Stimulated activated CD8-positive, alpha-beta memory T cell treated with anti-CD3 and anti-CD28 coated beads, Interleukin-12 subunit alpha, Interleukin-12 subunit beta, amount 100 ng/mL, for 24 hours (primary cell): ENCODE results near the gene TAF10.

Source experiments
- DNase-seq: peaks from one replicate; pipeline ENCODE4 v3.0.0-alpha.2; 2020; ENCODE audit errors: extremely low read depth

TAF10 gene

GRCh38 chr11:6583584-6583983, 28.4 kb downstream of the TAF10 start:
- DNase-seq: no peak

DNA sequence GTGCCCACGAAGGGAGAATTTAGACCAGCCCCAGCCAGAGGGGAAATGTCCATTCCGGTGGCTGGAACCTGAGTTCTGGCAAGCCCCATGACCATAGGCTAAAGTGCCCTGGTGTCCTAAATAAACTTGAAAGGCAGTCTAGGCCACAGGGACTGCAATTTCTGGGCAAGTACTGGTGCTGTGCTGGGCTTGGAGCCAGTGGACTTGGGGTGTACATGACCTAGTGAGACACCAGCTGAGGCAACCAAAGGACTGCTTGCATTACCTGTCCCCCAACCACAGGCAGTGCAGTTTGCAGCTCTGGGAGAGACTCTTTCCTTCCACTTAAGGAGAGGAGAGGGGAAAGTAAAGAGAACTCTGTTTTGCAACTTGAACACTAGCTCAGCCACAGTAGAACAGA, 32.3 kb downstream of the TAF10 start:
- no peak for DNase-seq

GRCh38 chr11:6578134-6578533, 33.9 kb downstream of the TAF10 start:
- DNase-seq: no peak

- DNase-seq: no peak
Observed at GRCh38 chr11:6576471-6577373, 35.3 kb downstream of the TAF10 start.

GRCh38 chr11:6574816-6575715, 37.0 kb downstream of the TAF10 start:
- no peak for DNase-seq

DNA sequence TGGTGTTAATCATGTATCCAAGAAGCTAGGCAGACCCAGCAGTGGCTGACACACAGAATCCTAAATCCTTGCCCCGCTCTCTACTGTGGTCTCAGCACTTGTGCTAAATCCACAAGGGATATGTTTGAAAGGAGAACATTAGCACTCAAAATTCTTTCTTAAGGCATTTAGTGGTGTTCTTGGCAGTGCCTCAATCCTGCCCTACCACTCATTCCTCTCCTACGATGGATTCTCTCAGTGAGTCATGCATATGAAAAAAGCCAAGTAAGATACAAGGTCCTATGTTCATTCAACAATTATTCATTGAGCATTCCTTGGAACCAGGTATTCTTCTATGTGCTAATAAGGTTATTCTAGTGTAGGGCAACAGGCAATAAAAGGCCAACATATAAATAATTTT, 39.8 kb downstream of the TAF10 start:
- no peak for DNase-seq

GRCh38 chr11:6571434-6572008, 40.5 kb downstream of the TAF10 start:
- DNase-seq: no peak

DNA sequence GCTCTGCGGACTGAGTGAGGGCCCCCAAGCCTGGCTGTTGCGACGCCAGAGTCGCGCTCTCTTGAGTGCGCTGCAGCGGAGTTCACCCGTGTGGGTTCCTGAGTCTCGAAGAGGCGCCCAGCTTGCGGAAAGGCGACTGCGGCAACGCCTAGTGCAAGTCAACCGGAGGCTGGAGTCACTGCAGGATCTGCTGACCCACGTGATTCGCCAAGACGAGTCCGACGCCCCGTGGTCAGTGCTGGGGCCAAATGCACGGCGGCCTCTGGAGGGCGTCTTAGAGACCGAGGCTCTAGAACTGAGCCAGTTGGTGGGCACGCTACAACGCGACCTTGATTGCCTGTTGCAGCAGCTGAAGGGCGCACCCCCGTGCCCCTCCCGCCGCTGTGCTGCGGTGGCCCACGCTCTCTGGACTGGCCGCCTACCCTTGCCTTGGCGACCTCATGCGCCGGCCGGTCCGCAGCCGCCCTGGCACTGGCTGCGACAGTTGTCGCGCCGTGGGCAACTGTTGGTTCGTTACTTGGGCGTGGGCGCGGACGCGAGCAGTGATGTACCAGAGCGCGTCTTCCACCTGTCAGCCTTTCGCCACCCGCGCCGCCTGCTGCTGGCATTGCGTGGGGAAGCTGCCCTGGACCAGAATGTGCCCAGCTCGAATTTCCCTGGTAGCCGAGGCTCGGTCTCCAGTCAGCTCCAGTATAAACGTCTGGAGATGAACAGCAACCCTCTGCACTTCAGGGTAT, 41.2 kb downstream of the TAF10 start:
- no peak for DNase-seq

- DNase-seq: no peak
Observed at GRCh38 chr11:6569706-6570105, 42.3 kb downstream of the TAF10 start.

- no peak for DNase-seq
Observed at GRCh38 chr11:6568191-6568918, 43.7 kb downstream of the TAF10 start.

DNA sequence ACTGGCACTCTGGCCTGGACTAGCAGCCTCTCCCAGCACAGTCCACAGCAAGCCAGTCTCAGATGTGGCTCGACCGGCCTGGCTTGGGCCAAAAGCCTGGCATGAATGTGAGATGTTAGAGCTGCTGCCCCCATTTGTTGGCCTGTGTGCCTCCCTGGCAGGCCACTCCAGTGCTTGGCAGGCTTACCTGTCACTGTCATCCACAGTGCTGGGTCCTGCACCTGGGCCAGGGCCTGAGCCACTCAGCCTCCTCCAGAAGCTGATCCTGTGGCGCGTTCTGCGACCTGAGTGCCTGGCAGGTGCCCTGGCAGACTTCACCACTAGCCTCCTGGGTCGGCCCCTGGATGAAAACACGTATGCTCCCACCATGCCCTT, 44.7 kb downstream of the TAF10 start:
- DNase-seq: no peak

GRCh38 chr11:6566704-6567370, 45.2 kb downstream of the TAF10 start:
- no peak for DNase-seq

DNA sequence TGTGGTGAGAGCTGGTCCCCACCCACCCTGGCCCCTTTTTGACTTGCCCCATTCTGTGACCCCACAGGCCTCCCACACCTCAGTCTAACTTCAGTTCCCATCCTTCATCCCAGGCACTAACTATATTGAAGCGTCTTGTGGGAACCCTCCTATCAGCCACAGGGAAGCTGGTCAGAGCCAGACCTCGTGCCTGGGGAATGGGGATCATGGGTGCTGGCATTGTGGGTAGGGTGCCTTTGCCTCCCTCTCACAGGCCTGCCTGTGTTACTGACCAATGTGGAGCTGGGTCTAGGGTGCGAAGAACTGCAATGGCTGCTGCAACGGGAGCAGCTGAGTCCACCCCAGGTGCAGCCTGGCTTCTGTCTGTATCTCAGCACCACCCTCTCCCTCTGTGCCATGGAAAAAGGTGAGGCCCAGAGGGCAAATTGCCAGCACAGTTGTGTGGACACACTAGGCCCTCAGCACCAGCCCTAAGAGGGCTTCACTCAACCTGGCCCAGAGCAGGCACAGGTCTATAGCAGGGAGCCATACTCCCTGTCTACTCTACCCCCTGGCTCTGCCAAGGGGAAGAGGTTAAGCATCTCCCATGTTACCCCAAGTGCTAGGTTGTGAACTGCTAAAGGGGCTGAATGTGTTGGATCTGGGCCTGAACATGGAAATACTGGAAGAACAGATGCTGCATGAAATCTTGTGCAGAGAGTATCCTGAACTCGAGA, 45.9 kb downstream of the TAF10 start:
- DNase-seq: no peak

DNA sequence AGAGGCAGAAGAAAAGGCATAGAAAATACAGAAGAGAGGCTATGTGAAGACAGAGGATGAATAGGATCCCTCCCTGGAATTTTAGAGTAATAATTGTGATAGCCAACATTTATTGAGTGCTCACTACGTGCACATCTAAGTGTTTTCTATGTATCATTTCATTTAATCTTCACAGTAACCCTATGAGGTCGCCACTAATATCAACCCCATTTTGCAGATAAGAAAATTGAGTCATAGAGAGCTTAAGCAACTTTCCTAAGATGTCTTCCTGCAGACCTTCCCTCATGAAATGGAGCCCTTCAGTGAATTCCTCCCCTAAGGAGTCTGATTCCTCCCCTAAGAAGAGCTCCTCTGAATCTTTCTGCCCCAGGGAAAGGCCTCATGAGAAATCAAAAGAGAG, 46.7 kb downstream of the TAF10 start:
- no peak for DNase-seq

- DNase-seq: no peak
Observed at GRCh38 chr11:6563667-6564066, 48.3 kb downstream of the TAF10 start.

DNA sequence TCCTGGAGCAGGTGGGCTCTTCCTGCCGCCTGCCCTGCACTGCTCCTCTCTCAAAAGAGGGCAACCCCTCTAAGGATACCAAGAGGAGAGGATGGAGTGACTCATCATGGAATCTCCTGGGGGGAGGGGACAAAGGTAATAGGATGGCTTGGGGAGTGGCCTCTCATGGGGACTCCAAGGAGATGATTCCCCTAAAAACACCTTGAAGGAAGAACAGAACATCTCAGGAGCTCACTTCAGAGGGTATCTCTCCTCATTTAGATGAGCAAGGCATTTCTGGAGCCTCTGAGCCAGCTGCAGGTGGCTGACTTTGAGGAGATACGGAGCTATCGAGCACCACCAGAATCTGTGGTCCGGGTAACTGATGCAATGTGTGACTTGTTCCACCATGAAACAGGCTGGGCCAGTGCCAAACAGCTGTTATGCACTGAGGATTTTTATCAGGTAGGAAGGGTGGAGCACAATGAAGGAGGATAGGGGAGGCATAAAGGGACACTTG, 48.8 kb downstream of the TAF10 start:
- DNase-seq: no peak

DNA sequence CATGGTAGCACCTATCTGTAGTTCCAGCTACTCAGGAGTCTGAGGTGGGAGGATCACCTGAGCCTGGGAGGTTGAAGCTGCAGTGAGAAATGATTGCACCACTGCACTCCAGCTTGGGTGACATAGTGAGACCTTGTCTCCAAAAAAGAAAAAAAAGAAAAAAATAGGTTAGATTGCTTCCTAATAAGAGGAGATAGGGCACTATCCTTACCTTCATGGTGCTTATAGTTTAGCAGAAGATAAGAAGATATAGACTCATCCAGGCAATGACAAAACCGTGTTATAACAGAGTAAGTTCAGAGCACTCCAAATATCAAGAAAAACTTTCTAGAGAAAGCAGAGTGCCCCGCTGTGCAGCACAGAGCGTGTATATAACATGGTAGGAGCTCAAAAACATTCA, 50.7 kb downstream of the TAF10 start:
- DNase-seq: no peak
